NCI-H510A (cell line): ENCODE results near the gene COG3.

Experiments
- DNase-seq: peaks from one replicate; lab custom pipeline; 2025; lab: John Stamatoyannopoulos, UW

The COG3 gene

DNA sequence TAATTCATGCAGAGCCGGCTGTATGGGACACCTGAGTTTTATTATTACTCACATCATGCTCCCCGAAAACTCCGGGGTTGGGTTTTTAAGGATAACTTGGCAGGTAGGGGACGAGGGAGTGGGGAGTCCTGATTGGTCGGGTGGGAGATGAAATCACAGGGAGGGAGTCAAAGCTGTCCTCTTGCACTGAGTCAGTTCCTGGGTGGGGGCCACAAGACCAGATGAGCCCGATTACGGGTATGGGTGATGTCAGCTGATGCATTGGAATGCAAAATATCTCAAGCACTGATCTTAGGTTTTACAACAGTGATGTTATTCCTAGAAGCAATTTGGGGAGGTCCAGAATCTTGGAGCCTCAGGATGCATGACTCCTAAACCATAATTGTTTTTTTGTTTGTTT lies 18.6 kb upstream of the COG3 start:
- no peak for DNase-seq

DNA sequence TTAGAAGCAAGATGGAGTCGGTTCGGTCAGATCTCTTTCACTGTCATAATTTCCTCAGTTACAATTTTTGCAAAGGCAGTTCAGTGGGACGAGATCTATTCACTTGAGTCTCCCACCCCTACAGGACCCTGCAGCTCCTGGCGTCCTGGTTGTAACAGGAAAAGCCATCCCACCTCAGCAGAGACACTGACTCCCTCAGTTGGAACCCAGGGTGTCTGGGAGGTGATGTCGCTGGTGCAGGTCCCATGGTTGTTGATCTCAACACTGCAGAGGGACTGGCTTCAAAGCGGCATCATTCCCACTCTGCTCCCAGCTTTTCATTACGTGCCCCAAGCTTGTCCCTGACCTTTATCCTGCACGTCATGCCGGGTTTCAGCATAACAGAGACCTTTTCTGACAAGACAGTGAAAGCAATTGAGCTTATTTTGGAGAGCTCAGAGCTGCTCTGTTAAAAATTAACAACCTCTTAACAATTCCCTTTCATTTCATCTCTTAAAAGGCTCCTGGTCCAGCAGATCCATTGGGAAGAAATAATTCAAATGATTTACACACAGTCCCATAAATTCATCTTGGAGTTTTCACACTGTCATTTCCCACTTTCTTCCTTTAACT lies 17.6 kb upstream of the COG3 start:
- no peak for DNase-seq

DNA sequence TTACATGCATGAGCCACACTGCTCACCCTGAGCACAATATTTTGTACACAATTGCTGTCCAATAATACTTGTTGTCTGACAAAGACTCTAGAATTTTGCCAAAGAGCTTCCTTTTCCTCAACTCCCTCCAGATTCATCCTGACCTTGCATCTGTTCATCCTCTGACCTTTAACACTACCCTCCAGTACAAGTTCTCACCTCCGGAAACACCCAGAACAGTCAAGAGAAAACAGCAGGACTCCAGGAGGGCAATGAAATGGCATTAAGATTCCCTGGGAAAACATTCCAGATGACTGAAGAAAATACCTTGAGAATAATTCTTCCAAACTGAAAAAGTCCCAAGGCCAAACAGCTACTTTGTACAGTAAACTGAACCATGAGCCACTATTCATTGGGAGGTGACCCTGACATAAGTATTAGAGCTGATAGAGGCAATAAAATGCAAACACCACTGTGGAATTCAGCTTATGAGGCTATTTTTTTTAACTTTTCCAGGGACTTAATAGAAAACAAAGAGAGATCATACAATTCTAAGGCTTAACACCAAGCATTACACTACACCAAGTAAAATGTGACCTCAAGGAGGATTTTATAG lies 15.7 kb upstream of the COG3 start:
- no peak for DNase-seq

DNA sequence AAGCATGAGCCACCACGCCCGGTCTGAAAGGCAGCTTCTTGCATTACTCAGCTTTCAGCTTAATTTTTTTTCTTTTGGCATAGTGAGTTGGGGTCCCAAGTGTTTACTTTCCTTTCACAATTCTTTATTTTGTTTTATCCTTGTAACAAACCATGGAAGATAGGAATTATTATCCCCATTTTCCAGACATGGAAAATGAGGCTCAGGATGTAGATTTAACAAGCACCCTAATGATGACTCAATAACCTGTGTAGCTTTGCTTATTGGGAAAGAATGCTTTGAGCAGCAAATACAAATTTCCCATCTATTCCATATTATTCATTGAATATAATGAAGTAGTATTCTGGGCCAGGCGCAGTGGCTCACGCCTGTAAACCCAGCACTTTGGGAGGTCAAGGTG lies 13.5 kb upstream of the COG3 start:
- no peak for DNase-seq

DNA sequence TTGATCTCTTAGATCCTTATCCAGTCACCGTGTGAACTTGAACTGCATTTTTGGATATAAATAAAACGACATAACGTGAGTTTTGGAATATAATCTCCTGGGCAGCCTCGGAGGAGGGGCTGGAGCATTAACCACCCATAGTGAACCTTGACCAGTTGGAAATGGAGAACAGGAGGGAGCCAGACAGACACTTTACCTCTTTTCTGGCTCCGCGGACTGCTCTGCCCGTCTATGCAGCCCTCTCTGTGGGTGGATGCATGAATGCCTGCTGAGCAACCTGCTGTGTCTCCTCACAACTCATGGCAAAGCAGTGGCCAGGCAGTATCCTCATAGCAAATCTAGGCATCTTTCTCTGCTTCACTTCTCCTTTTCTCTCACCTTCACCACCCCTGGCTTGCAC lies 10.5 kb upstream of the COG3 start:
- DNase-seq: no peak

DNA sequence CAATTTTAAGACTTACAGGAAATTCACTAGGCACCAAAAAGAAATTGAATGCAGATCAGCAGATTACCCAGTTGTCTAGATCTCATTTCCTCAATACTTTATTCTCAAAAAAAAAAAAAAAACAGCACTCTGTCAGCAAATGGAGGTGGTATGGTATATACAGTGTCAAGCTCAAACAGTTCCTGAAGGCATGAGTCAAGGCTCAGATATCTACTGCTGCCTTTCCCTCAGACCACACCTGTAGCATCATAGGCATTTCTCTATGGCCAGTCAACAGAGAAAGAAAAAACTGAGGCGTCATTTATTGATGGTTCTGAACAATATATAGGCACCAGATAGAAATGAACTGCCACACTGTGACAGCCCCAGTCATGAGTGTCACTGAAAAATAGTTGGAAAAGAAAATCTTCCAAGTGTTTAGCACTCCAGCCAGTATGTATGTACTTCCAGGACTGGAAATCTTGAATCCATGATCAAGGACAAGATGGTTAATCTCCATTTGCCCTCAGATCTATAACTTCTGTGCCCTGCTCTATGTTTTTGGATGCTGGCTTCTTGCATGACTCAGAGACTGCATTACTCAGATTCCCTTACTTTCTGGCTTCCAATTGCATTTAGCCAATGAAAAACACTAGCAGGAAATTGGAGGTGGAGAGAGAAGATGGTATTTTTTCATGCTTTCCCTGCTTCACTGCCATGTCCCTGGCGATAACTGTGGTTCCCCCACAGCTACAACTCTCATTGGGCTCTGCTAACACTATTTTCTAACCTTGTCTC lies 8.4 kb upstream of the COG3 start:
- no peak for DNase-seq

DNA sequence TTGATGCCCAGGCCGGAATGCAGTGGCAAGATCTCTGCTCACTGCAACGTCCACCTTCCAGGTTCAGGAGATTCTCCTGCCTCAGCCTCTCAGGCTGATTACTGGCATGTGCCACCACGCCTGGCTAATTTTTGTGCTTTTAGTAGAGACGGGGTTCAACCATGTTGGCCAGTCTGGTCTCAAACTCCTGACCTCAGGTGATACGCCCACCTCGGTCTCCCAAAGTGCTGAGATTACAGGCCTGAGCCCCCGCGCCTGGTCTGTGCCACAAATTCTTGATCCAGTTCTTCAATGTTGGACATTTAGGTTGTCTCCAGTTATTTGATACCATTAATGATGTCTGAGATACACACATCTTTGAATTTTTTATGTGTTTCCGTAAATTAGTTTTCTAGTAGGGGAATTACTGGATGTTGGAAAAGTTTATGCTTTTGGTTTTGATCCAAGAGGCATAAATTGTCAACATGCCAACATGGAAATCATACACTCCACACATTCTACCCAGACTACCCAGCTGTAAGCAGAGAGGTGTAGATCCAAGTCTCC lies 525 bp upstream of the COG3 start:
- DNase-seq: no peak

DNA sequence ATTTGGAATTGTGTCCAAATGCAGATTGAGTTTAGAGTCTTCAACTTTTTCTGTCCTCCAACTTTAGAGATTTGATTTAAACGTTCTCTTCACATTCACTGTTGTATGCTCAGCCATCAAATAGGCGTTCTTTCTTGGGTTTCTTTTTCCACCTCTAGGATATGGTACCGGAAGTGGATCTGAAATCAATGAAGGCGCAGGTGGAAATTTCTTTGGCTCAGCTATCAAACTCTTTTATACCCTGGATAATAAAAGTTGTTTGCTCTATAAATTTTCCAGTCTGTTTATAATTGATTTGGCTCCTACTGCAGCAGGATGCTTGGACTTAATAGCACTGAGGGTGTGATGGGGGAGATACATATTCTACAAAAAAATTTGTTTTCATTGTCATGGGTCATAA lies 1.6 kb downstream of the COG3 start:
- no peak for DNase-seq

DNA sequence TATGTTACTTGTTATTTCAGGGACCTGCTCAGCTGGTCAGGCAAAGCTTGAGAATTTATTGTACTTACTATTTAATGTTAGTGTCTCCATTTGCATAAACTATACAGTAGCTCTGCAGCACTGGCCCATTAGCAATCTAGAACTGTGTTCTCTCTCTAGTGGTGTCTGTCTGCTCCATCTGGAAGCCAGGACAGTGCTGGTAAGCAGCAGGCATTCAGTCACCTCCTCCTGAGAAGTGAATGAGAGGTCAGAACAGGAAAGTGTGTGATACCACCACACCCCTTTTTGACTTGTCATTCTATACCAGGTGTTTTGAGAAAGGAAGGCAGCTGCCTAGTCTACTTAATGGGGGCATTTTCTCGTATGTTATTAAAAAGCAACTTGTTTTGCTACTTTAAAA lies 3.9 kb downstream of the COG3 start:
- DNase-seq: no peak

DNA sequence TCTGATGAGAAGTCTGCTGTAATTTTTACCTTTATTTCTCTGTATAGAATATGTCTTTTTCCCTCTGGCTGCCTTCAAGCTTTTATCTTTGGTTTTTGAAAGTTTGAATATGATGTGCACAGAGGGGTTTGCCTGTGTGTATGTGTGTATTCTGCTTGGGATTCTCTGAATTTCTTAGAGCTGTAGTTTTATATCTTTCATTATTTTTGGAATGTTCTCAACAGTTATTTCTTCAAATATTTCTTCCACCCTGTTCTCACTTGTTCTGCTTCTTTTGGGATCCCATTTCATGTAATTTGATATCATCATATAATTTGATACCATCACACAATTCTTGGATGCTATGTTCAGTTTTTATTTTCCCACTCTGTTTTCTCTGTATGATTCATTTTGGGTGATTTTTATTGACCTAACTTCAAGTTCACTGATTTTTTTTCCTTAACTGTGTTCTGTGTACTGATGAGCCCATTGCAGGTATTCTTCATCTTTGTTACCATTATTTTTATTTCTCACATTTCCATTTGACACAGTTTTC lies 7.5 kb downstream of the COG3 start:
- DNase-seq: no peak

DNA sequence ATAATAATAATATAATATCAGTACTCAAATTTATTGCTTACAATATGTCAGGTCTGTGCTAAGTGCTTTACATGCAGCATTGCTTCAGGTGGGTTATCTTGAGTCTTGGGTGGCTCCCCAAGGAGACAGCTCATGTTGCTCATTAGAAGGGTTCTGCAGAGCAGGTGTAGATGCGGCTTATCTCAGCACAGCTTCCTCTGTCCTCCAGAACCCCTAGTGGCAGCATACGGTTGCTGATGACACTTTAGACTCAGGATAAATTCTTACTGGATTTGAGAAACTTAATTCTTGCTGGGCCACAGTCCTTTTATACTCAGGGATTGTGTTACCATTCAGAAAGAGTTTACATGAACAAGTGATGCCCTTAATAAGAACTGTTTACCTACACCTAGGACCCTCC lies 8.9 kb downstream of the COG3 start:
- no peak for DNase-seq

DNA sequence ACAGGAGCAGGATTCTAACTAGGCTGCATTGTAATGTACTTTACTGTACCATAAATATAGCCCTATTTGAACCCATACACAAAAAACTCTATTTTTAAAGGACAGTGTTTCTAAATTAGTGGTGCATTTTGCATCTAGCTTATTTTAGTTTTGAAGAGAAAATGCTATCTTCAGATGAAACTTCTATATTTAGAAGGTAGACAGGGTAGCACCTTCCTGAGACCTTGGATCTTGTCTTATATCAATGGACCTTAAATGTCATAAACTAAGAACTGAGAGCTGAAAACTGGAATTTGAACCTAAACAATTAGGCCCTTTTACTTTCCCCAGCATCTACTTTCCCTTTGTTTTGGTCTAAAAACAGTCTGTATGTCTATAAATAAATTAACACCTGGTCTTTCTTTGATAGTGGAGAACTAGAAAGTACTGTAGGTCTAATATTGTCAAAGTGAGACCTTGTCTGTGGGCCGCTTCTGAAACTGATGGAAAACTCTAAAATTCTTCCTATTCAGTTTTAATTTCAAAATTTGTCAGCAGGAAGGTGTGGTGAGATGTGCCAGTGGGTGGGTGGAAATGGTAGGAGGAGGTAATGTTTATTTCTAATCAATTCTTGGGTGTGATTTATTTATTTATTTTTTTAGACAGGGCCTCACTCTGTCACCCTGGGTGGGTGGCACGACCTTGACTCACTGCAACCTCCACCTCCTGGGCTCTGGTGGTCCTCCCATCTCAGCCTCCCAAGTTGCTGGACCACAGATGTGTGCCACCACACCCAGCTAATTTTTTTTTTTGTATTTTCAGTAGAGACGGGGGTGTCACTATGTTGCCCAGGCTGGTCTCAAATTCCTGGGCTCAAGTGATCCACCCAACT lies 10.1 kb downstream of the COG3 start:
- no peak for DNase-seq

DNA sequence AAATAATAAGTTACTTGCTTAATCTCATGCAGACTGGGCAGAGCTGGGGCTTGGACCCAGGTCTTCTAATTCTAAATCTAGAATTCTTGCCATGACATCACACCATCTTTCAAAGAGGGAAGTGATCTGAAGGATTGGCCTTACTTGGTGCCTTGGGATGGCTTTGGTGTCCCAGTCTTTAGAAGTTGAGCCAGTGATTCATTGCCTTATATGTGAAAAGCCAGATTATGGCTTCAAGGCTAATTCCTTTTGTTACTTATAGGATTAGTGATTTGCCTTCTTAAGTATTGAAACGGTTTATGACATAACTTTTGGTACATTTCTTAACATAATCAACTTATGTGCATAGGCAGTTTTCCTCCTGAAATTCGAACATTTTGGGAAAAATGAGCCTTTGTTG lies 14.9 kb downstream of the COG3 start:
- no peak for DNase-seq

DNA sequence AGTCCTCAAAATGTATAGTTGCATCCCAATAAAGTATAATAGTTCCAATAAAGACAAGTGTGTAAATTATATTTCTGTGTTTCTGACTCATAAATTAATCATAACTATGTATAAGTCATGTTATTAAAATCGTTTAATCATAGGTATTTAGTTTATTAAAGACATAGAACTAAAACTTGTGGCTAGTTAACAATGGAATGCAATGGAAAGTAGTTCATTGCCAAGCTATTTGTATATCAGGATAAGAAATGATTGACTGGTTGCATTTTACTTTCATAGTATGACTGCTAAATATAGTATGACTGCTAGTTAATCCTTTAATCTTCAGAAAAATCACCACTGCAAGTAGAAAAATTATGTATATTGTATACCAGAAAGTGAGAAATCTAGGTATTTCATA lies 16.9 kb downstream of the COG3 start:
- DNase-seq: no peak

DNA sequence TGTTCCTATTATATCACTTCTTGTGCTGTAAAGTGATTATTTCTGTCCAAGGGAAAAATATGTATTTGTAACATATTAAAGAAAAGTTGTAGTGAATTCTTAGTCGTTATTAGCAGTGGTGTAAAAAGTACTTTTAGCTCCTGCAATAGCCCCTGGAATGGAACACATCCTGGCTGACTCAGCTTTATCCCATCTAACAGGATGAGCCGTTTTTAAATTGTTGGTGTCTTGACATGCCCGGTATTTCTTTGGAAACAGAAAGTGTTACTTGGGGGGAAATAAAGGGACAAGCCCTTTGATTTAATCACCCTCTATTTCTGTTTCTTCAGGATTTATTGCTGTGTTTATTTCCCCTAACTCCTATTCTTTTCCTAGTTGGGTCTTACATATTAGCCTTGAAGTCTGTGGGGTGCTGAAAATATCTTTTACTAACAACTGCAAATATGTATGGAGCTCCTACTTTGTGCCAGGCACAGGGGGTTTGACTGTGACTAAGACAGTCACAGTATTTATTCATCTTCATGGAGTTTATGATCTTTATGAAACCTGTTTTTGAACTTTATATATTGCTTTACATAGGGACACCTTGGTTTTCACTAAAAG lies 17.9 kb downstream of the COG3 start:
- no peak for DNase-seq

DNA sequence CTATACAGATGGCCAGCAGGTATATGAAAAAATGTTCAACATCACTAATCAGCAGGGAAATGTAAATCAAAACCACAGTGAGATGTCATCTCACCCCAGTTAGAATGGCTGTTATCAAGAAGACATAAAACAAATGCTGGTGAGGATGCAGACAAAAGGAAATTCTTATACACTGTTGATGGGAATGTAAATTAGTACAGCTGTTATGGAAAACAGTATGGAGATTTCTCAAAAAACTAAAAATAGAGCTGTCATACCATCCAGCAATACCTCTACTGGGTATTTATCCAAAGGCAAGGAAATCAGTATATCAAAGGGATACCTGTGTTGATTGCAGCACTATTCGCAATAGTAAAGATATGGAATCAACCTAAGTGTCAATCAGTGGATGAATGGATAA lies 22.9 kb downstream of the COG3 start:
- DNase-seq: no peak

DNA sequence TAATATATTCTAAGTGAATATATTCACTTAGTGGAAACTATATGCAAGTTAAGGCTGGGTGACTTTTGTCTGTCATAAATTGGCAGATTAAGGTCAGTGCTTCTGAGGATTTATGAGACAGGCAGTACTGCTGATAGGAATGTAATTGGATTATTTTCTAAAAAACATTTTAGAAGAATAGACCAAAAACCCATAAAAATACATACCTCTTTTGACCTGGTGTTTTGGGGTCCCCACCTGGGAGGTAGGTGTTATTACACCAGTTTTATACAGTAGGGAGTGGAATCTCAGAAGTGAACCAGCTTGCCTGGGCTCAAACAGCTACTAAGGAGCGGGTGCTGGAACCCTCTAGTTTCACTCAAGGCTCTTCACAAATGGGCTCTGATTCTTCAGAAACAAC lies 25.3 kb downstream of the COG3 start:
- DNase-seq: no peak

DNA sequence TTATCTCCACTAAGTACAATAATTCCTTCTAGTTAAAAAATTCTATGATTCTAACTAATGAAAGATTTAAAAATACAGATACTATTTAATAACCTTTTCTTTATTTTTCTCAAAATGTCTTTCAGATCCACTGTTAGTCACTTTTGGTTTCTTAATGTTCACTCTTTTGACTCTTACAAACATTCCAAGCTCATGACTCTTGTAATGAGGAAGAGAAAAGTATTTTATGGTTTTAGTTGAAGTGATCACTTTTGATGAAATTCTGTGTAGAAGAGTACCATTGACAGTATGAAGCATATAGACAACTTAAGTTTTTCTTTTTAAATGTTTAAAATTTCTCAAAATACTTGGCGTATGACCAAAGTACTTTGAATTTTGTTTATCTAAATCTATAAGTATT lies 27.8 kb downstream of the COG3 start:
- DNase-seq: no peak

DNA sequence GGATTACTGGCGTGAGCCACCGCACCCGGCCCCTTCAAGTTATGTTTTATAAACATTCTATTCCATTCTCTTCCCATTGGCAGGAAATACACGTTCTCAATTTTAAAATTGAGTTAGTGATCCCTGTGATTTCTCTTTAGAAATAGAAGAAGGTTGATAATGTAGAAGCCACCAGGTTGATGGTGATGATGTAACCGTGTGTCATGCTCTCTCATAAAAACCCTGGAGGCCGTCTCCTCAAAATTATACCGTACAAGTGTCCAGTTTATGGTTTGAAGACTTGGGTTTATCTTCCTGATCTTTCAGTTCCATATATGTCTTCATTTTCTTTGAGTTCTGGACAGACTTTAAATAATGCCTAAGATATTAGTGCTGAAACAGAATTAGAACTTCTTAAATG lies 32.2 kb downstream of the COG3 start:
- DNase-seq: no peak

DNA sequence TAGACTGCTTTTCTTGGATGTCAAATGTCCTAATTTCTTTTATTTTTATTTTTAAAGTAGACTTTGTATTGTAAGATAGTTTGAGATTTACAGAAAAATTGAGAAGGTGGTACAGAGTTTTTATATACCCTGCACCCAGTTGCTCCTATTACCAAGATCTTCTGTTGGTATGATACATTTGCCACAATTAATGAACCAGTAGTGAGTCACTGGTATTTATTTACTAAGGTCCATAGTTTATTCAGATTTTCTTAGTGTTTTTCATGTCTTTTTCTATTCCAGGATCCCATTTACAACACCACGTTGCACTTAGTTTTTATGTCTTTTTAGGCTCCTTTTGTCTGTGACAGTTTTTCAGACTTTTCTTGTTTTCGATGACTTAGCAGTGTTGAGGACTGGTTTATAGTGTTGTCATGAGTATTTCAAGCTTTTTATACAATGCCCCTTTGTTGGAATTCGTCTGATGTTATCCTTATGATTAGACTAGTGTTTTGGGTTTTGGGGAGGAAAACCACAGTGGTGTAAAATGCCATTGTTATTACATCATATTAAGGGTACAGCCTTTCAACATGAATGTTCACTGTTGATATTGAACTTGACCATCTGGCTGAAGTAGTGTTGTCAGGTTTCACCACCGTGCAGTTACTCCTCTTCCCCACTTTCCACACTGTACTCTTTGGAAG lies 35.9 kb downstream of the COG3 start:
- DNase-seq: no peak

DNA sequence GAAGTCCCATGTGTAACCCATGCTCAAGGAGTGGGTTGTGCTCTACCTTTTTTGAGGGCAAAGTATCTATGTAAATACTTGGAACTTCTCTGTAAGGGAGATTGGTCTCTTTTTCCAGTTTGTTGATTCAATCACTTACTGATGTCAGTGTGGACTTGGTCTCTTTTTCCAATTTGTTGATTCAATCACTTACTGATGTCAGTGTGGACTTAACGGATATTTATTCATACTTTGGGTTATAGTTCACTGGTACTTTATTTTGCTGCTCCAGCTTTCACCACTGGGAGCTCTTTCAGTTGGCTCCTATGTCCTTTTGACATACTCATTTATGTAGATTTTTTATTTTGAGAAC lies 36.4 kb downstream of the COG3 start:
- DNase-seq: no peak
